ENCODE results near the gene SWT1. TPM values are rescaled to one million over a fixed set of nuclear protein-coding genes. Genes with fewer than 3 reads are reported as not detected.

The SWT1 gene, protein sequence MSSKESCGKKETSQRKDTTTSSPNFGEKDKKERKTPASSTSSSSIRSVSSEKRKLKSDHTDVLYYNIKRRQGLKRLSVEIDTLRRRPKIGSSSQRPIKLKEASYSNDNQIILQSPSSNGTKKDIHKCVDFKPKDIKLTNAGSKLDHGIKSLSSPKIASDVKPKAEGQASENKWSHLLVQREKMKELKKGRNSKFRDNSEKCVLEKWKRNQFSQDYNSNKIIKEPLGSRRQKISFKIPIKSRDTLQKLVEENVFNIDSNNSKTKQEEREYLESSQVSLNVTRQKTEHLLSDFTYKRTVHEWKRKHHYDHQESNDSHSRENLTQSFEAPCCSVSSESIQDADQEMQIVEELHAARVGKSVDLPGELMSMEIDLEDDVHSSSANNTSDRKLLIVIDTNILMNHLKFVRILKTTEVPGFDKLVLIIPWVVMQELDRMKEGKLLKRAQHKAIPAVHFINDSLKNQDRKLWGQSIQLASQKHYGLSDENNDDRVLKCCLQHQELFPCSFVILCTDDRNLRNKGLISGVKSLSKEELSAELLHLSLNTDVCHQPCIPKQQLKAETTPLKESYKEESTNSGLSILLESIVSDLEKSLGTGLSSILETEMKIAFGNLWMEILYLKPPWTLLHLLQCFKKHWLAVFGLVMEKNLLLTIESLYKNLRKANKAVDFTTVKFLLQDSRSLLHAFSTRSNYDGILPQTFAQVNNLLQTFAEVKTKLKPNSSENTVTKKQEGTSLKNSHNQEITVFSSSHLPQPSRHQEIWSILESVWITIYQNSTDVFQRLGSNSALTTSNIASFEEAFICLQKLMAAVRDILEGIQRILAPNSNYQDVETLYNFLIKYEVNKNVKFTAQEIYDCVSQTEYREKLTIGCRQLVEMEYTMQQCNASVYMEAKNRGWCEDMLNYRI
- polyA plus RNA-seq (ENCODE audit: insufficient read length), result 6.4 TPM

DNA sequence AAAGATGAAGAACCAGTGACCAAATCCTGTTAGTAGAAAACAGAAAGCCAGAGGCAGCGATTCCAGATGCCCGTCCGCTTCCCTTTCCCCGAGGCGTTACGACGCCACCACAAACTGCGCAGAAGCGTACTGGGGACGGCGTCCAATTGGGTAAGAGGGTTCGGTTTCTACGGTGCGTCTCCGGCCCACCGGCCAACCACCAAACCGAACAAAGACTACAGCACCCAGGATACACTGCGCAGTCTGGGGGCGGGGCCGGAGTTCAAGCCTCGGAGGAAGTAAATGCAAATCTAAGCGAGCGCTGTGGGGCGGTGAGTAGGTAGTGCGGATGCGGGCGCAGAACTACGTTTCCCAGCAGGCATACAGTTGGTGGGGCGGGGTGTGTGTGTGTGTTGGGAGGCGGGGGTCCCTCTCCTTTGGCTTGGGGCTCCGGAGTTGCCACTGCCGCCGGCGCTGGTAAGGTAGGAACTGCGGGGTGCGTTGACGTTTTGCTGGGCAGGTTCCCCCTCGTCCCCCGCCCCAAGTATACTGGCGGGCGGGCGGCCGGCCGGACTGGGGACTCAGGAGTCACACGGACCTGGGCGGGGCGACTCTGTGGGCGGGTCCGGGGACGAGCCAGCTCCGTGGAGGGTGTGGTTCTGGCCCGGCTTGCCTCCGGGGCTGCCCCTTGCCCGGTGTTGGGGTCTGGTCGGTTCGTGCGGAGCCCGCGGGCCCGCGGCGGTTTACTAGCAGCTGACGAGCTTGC, at the start of gene SWT1, which contains the start of gene TRMT1L:
SWT1 (plus strand) TSS at position 314 of the 745 bp plus-strand sequence. CDS start 3,675 bp downstream, outside the sequence.
TRMT1L (minus strand) TSS at position 100 of the 745 bp plus-strand sequence. CDS start 241 bp downstream, outside the sequence.
- DNase-seq (ENCODE audit: low read depth), result peak; percentile 98

DNA sequence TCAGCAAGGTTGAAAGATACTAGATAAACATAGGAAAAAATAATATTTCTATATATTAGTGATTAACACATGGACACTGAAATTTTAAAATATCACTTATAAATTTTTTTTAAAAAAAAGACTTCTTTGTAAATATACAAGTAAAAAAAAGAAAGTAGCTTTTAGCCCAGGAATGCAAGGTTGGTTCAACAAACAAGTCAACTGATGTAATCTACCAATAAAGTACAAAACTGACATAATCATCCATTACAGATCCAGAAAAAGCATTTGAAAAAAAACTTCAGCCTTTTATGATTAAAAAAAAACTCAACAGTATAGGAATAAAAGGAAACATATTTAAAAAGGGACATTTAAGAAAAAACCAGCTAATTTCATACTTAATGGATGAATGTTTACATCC, 48.6 kb upstream of the SWT1 start:
- DNase-seq (ENCODE audit: low read depth), result no peak

DNA sequence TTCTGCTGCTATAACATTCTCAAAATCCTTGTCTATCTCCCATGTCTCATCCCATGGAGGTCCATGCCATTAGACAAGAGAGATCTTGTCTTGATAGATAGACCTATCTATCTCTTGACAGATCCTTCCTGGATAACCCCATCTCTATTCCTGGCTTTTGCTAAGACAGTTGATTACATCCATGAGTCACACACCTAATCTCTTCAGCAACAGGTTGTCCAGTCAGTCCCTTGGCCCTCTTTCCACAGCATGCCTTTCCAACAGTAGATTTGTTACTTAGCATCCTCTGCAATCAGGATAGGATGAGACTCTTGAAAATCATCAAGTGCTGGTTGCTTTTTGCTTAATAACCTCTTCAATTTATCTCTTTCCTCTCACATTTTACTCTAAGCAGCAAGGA, 46.8 kb upstream of the SWT1 start:
- no peak for DNase-seq (ENCODE audit: low read depth)

DNA sequence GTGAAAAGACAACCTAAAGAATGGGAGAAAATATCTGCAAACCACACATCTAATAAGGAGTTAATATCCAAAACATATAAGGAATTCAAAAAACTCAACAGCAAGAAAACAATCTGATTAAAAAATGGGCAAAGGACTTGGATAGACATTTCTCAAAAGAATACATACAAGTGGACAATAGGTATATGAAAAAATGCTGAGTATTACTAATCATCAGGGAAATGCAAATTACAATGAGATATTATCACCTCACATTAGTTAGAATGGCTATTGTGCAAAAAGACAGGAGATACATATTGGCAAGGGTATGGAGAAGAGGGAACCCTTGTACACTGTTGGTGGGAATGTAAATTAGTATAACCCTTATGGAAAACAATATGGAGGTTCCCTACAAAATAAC, 45.1 kb upstream of the SWT1 start:
- DNase-seq (ENCODE audit: low read depth), result no peak

DNA sequence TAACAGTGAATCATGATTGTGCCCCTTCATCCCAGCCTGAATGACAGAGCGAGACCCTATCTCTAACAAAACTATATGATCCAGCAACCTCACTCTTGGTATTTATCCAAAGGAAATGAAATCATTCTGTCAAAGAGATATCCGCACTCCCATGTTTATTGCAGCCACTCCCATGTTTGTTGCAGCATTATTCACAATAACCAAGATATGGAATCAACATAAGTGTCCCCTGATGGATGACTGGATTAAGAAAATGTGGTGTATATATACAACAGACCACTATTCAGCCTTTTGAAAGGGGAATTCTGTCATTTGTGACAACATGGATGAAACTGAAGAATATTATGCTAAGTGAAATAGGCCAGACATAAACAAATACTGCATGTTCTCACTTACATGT, 44.6 kb upstream of the SWT1 start:
- no peak for DNase-seq (ENCODE audit: low read depth)

DNA sequence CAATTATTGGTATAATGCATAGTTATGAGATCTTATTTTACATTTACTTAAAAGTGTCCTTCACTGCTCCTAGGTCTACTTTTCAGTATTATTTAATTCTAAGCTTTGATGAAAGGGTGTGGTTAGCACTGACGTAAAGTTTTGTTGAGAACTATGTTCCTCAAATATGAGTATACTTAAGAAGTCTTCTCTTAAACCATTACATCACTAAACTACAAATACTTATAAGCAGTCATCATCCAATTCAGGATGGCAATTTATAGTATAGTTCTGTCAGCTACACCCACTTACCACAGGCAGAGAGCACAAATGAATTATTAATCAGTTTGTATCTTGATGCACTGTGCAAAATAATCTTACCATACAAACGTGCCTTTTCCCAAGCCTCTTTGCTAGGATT, 27.3 kb upstream of the SWT1 start:
- no peak for DNase-seq (ENCODE audit: low read depth)

DNA sequence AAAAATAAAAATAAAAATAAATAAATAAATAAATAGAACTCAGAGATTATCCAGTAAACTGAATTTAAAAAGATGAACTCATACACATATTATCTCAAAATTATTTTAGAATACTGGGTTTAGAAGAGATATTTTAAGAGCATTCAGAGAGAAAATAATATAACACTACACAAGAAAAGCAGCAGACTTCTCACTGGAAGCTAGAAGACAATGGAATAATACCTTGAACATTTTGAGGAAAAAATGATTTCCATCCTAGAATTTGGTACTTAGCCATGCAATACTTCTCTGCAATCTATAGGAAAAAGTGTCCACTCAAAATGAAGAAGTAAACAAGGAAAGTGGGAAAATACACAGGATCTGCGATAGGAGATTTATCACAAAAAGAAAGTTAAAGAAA, 24.4 kb upstream of the SWT1 start:
- no peak for DNase-seq (ENCODE audit: low read depth)

DNA sequence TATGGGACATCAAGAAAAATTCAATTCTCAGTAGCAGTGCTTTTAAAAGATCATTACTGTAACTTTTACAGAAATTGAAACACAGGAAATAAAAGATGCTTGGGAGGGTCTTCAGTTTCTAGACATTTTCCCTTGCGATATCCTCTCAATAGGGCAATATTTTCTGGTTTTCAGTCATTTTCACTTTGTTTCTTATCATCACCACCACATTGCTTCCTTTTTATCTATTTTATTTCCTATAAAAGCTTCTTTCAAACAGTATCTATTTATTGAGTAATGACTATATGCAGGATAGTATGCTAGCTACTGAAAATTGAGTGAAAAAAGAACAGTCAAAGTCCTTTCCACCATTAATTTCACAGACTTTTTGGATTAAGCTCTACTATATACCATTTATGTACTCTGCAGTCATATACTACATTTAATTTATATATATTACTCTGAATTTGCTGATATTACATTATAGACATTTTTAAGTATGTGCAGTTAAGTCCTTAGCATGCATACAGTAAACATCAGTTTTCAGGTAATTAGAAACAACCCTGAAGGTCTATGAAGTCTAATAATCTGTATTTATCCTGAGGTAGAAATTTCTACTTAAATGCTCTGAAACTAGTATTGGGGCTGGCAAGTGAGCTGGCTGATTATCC, 18.9 kb upstream of the SWT1 start:
- no peak for DNase-seq (ENCODE audit: low read depth)

DNA sequence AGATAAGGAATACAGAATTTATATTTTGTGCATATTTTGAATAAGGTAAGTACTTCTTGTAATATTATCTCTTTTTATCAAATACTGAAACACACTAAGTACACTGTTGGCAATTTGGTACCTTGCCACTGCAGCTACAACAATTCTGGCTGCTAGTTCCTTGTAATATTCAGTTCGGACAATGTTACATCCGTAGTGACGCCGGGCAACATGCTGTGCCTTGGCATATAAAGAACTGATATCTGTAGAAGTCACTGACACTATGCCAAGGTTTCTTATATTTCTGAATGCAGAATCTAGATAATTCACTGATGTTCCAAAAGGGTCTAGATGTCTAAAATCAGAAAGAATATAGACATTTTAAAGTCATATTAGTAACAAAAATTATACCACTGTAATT, 17.7 kb upstream of the SWT1 start:
- no peak for DNase-seq (ENCODE audit: low read depth)

DNA sequence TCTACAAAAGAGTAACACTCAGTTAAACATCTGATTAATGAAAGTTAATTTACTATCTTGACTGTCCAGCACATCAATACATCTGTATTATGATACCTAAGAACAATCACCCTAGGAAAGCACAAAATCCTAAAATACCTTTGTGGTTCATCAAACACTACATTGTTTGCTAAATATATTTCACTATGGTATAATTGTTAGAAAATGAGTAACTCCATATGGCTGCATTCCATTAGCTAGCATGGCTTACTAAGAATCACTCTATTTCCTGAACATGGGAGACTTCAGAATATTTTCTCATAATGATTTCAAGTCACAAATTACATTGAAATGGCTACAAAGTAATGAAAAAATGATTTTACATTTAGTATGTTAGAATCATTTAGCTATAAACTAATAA, 12.7 kb upstream of the SWT1 start:
- no peak for DNase-seq (ENCODE audit: low read depth)

DNA sequence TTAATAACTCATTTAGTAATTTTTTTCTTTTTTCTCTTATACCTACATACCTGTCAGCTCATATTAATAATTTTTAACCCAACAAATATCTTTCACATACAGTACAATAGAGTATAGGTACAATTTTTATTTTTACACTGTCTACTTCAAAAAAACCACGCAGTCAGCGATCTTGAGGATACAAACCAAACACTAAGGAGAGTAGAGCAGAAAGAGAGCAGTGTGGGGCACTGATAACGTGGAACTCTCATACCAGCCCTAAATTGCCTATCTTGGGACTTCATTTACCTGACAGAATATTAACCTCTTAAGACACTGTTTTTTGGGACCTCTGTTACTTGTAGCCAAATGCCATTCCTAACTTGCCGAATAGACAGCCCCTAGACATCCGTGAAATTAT, 5.8 kb upstream of the SWT1 start:
- DNase-seq (ENCODE audit: low read depth), result no peak

DNA sequence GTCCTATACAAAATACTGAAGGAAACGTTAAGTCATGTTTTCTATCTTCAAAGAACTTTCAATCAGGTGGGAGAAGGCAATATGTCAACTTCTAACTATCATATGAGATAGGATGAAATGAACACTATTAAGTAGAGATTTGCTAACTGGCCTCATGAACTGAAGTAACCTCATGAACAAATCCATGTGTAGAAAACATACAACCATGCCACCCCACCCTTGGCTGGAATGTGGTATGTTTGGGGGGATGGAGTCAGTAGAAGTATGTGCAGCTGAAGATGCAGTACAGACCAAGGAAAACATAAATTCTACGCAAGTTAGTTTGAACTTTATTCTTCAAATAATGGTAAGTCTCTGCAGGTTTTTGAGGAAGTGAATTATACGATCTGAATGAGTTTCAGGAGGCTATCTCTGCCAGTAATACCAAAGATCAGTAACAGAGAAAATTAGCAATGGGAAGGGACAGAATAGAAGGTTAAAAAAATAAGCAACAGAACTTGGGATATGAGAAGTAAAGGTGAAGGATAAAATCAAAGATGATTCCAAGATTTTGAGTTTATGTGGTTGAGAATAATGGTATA, 4.7 kb upstream of the SWT1 start:
- DNase-seq (ENCODE audit: low read depth), result no peak

DNA sequence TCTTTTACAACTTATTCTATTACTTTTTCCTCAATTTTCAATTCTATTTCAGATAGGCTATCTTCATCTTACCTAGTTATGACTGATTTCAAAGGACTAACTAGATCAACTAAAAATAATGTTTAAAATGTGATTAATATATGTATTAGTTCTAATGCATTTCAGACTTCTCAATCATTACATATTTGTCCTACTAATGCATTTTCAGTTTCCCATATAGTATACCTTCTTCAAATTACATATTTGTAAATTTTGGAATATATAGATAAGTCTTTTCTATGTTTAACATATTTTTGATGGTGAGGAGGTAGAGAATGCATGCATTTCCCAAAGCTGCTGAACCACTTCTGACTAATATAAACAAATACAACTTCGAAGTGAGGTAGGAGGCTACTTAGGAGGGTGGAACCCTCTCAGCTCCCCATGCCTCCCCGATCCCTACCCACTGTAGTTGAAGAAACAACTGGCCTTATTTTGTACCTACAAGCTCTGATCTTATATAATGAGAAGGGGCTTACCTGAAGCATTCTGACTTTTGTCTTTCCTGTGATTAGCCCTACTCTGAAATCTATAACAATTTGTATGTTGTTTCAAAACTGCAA, 2.0 kb upstream of the SWT1 start:
- no peak for DNase-seq (ENCODE audit: low read depth)

DNA sequence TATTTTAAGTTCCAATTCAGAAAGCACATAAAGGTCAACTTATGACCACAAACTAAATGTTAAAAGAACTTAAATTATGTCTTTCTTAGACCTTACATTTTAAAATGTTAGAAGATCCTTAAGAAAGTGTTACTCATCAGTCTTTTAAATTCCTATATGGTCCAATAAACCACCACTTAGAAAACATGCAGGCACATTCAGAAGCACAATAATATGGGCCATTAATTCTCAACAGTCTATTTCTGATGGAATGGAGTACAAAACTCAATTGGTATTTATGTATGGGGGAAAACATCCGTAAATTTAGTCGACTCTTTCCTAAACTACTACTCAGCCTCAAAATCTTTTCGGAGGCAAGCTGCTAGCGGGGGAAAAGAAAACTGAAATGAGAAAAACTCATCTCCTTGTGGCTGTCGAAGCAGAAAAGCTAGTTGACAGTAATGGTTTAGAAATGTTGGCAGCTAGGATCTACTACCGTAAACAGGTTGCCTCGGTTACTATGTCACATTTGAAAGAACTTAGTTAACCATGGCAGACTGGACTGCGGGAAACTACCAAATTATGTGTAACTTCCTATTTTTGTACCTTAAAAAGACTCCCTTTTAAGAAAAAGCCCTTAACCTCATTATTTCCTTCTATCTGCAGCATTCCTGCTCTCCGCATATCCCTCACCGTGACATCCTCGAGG, 1.2 kb upstream of the SWT1 start:
- no peak for DNase-seq (ENCODE audit: low read depth)

DNA sequence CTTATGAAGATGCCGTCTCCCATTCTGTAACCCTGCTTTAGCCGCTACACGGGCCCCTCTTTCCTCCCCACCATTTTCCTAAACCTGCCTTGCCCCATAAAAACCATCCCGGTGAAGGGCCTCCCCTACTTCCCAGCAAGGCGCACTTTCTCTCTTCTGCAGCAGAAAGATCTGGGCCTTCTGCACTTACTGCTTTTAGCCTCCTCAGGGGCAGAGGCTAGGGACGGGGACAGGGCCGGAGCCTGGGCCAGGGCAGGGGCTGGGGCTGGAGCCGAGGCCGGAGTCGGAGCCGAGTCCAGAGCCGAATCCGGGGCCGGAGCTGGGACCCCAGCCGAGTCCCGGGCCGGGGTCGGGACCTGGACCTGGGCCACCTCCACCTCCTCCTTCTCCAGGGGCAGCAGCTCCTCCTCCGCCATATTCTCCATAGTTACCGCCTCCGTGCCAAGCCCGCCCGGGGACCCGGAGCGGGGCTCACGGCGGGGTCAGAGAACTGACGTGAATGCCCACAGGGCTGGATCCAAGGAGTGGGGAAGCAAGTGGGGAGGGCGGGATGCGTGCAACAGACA, 596 bp upstream of the SWT1 start:
- no peak for DNase-seq (ENCODE audit: low read depth)

DNA sequence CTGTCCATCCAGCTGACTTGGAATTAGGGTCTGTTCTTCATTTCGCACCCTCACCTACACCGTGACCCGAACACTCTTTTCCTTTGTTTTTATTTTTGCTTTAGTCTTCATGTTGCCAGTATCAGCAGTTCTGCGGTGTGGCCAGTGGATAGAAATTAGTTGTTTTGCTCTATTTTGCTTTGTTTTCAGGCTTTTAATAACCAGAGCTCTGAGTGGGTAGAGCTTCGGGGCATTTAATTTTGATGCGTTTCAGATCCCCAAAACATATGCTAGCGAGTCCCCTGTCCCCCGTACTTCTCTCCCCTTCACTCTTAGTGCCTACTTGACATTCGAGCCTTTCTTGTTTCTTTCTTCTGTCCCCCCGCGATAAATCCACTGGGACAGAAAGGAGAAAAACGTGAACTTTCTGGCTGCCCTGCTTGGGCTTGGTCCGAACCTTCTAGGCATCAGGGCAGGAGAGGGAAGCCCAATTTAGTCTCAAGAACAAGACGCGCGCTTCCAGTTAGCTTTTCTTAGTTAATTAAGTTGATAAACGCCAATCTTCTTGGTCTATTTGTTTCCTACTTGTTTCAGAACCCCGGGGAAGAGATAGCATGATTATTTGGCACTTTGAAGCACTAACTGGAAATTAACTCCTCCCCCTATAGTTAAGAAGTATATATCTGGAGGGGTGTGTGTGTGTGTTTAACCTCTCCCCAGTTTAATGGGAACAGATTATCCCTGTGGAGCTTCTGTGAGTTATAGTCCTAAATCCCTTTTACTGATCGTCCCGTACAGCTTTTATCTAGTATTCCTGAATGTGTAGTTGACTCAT, 839 bp downstream of the SWT1 start:
- DNase-seq (ENCODE audit: low read depth), result no peak

DNA sequence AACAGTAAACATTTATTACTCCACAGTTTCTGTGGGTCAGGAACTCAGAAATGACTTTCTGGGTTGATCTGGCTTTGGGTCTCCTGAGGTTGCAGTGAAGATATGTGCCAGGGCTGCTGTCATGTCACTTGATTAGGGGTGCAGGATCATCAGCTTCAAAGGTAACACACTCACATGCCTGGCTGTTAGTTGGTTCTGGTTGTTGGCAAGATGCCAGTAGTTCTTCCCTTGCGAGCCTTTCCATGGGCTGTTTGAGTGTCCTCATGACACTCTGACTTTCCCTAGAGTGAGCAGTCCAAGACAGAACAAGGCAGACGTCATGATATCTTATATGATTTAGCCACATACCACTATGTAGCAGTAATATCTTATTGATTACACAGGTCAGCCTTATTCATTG, 1.8 kb downstream of the SWT1 start:
- no peak for DNase-seq (ENCODE audit: low read depth)

DNA sequence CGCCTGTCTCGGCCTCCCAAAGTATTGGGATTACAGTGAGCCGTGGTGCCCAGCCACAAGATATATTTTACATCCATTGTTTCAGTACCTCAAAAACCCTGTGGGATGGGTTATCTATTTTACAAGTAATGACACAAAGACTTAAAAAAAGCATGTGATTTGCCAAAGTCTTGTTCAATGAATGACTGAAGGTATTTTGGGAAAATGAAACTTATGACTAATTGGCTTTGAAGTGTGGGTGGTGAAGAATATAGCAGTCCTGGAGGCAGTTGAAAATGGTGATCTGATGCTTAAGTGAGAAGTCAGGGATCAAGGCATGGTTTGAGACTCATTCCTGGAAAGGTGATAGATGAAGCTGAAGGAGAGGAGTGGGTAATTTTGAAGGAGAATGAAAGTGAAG, 3.0 kb downstream of the SWT1 start:
- DNase-seq (ENCODE audit: low read depth), result no peak

DNA sequence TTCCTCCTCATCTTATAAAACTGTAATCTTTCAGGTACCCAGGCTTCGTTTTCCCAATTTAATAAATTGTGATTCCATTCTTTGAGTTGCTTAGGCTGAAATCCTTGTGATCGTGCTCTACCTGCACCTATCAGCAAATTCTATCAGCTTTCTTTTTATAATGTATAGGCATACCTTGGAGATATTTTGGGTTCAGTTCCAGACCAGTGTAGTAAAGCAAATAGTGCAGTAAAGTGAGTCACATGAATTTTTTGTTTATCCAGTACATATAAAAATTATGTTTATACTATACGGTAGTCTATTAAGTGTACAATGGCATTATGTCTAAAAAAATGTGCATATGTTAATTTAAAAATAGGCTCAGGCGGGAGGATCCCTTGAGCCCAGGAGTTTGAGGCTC, 5.5 kb downstream of the SWT1 start:
- DNase-seq (ENCODE audit: low read depth), result no peak

Measured in forelimb muscle (tissue), 1 donor.